ENCODE data around the gene WDR7.

The WDR7 gene

DNA sequence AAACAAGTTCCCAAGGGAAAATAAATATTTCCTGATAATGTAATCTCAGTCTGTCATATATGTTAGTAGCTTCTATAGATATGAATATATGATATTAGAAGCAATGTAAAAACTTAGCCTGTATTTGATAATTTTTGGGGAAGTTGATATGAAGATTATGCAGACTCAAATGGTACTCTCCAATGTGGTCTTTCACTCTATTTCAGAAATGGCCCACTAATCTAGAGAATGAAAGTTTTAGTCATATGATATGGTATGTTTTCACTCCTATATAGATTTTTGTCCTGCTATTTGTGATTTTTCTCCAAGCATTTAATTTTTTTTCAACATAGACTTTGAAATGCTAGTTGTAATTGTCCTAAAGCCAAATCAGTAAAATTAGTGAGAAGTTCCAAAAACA is 259.1 kb downstream of the WDR7 start:
- Histone ChIP-seq H3K4me3 (ENCODE audit: low read length in 2 of 2) (no peak overlapping the region), H3K27me3 (ENCODE audit: control insufficient read depth in 2 of 2, insufficient read depth in 2 of 2, low read length in 2 of 2) (no peaks in the 10 kb centered on the region), H3K9ac (ENCODE audit: low read depth in 1 of 2, low read length in 2 of 2) (no peak overlapping the region), H3K27ac (ENCODE audit: low read depth in 2 of 2, low read length in 2 of 2) (no peak overlapping the region), H3K4me1 (ENCODE audit: control insufficient read depth in 2 of 2, insufficient read depth in 2 of 2, low read length in 2 of 2) (no peaks in the 10 kb centered on the region), H3K36me3 (ENCODE audit: control insufficient read depth in 2 of 2, insufficient read depth in 2 of 2, low read length in 2 of 2) (no peaks in the 10 kb centered on the region), H3K9me3 (ENCODE audit: control insufficient read depth in 2 of 2, low read length in 2 of 2) (no peaks in the 10 kb centered on the region)

GRCh38 chr18:56910967-56911366 is 259.8 kb downstream of the WDR7 start:
- Histone ChIP-seq H3K4me3 (ENCODE audit: low read length in 2 of 2) (no peak overlapping the region), H3K27me3 (ENCODE audit: control insufficient read depth in 2 of 2, insufficient read depth in 2 of 2, low read length in 2 of 2) (no peaks in the 10 kb centered on the region), H3K9ac (ENCODE audit: low read depth in 1 of 2, low read length in 2 of 2) (no peak overlapping the region), H3K4me1 (ENCODE audit: control insufficient read depth in 2 of 2, insufficient read depth in 2 of 2, low read length in 2 of 2) (no peaks in the 10 kb centered on the region), H3K9me3 (ENCODE audit: control insufficient read depth in 2 of 2, low read length in 2 of 2) (no peaks in the 10 kb centered on the region), H3K36me3 (ENCODE audit: control insufficient read depth in 2 of 2, insufficient read depth in 2 of 2, low read length in 2 of 2) (no peaks in the 10 kb centered on the region), H3K27ac (ENCODE audit: low read depth in 2 of 2, low read length in 2 of 2) (no peak overlapping the region)

DNA sequence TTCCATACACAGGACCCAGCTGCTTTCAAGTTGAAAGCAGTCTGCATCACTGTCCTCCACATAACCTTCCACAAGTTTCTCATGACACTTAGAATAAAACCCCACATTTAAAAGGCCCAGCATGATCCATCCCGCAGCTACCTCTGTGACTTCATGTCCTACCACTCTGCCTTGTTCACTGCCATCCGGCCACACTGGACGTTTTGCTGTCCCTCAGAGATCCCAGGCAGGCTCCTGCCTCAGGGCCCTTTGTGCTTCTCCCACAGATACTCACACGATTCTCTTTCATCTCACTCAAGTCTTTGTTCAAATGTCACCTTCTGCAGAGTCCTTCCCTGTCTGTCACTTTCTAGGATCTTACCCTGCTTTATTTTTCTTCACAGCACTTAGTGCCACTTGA is 262.8 kb downstream of the WDR7 start:
- H3K4me3 ChIP-seq (ENCODE audit: low read length in 2 of 2) = no peak overlapping the region
- no peaks in the 10 kb centered on the region for H3K4me1 ChIP-seq (ENCODE audit: control insufficient read depth in 2 of 2, insufficient read depth in 2 of 2, low read length in 2 of 2)
- H3K27ac ChIP-seq (ENCODE audit: low read depth in 2 of 2, low read length in 2 of 2) = no peak overlapping the region
- no peaks in the 10 kb centered on the region for H3K36me3 ChIP-seq (ENCODE audit: control insufficient read depth in 2 of 2, insufficient read depth in 2 of 2, low read length in 2 of 2)
- H3K9ac ChIP-seq (ENCODE audit: low read depth in 1 of 2, low read length in 2 of 2) = no peak overlapping the region
- H3K27me3 ChIP-seq (ENCODE audit: control insufficient read depth in 2 of 2, insufficient read depth in 2 of 2, low read length in 2 of 2) = no peaks in the 10 kb centered on the region
- H3K9me3 ChIP-seq (ENCODE audit: control insufficient read depth in 2 of 2, low read length in 2 of 2) = no peaks in the 10 kb centered on the region

- no peaks in the 10 kb centered on the region for H3K36me3 ChIP-seq (ENCODE audit: control insufficient read depth in 2 of 2, insufficient read depth in 2 of 2, low read length in 2 of 2)
- no peaks in the 10 kb centered on the region for H3K9me3 ChIP-seq (ENCODE audit: control insufficient read depth in 2 of 2, low read length in 2 of 2)
- no peaks in the 10 kb centered on the region for H3K27me3 ChIP-seq (ENCODE audit: control insufficient read depth in 2 of 2, insufficient read depth in 2 of 2, low read length in 2 of 2)
- no peak overlapping the region for H3K9ac ChIP-seq (ENCODE audit: low read depth in 1 of 2, low read length in 2 of 2)
- H3K4me1 ChIP-seq (ENCODE audit: control insufficient read depth in 2 of 2, insufficient read depth in 2 of 2, low read length in 2 of 2) = no peaks in the 10 kb centered on the region
- H3K4me3 ChIP-seq (ENCODE audit: low read length in 2 of 2) = no peak overlapping the region
- no peak overlapping the region for H3K27ac ChIP-seq (ENCODE audit: low read depth in 2 of 2, low read length in 2 of 2)
These were observed 268.0 kb downstream of the WDR7 start for GRCh38 chr18:56919190-56919589.

DNA sequence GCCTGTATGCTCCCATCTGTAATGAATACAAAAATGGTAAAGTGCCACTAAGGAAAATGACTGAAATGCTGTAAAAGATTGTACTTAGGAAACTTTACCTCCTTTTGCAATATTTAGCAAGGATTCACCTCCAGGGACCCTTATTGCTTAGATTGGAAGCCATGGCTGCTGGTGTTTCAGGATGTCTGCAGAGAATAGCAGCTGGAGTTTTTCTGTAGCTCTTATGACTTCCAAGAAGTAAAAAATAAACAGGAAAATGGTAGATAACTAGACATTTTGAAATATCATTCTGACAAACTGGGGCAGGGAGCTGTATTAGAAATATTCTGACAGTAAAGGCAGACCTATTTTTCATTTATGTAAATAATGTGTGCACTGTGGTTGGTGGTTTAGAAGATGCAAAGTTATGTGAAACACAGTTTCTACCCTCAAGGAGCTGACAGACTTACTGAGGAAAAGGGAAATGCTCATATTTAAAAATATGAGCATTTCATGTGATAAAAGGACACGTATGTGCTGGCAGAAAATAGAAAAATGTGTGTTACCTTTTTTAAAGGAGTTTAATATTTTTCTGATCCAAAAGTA is 270.8 kb downstream of the WDR7 start:
- no peaks in the 10 kb centered on the region for H3K4me1 ChIP-seq (ENCODE audit: control insufficient read depth in 2 of 2, insufficient read depth in 2 of 2, low read length in 2 of 2)
- no peak overlapping the region for H3K4me3 ChIP-seq (ENCODE audit: low read length in 2 of 2)
- no peak overlapping the region for H3K27ac ChIP-seq (ENCODE audit: low read depth in 2 of 2, low read length in 2 of 2)

DNA sequence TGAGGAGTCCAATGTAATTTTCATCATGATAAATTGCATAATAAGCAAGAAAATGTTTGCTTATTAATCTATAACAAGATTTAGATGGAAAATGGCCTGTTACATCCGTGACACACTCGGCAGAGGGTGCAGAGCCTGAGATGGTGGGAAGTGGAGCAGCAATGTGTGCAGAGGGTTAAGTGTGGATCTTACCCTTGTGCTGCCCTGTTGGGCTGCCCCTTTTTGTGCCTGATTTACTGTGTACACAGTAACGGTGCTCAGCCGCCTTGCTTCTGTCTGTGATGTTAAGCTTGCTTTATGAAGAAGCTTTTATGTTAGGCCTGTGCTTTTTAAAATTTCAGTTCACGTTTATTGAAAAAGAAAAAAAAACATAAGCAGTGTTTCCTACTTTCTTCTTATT is 275.6 kb downstream of the WDR7 start:
- no peak overlapping the region for H3K9ac ChIP-seq (ENCODE audit: low read depth in 1 of 2, low read length in 2 of 2)
- H3K4me3 ChIP-seq (ENCODE audit: low read length in 2 of 2) = no peak overlapping the region

More for the DNA sequence above, 270.8 kb downstream of the WDR7 start:
- H3K9ac ChIP-seq (ENCODE audit: low read depth in 1 of 2, low read length in 2 of 2) = no peak overlapping the region
- H3K9me3 ChIP-seq (ENCODE audit: control insufficient read depth in 2 of 2, low read length in 2 of 2) = no peaks in the 10 kb centered on the region
- no peaks in the 10 kb centered on the region for H3K27me3 ChIP-seq (ENCODE audit: control insufficient read depth in 2 of 2, insufficient read depth in 2 of 2, low read length in 2 of 2)
- H3K36me3 ChIP-seq (ENCODE audit: control insufficient read depth in 2 of 2, insufficient read depth in 2 of 2, low read length in 2 of 2) = no peaks in the 10 kb centered on the region

GRCh38 chr18:56927786-56928185 is 276.6 kb downstream of the WDR7 start:
- Histone ChIP-seq H3K27ac (ENCODE audit: low read depth in 2 of 2, low read length in 2 of 2) (no peak overlapping the region), H3K4me3 (ENCODE audit: low read length in 2 of 2) (no peak overlapping the region)

More for the DNA sequence above, 275.6 kb downstream of the WDR7 start:
- no peaks in the 10 kb centered on the region for H3K27me3 ChIP-seq (ENCODE audit: control insufficient read depth in 2 of 2, insufficient read depth in 2 of 2, low read length in 2 of 2)
- H3K36me3 ChIP-seq (ENCODE audit: control insufficient read depth in 2 of 2, insufficient read depth in 2 of 2, low read length in 2 of 2) = no peaks in the 10 kb centered on the region
- no peaks in the 10 kb centered on the region for H3K9me3 ChIP-seq (ENCODE audit: control insufficient read depth in 2 of 2, low read length in 2 of 2)
- H3K4me1 ChIP-seq (ENCODE audit: control insufficient read depth in 2 of 2, insufficient read depth in 2 of 2, low read length in 2 of 2) = no peaks in the 10 kb centered on the region
- H3K27ac ChIP-seq (ENCODE audit: low read depth in 2 of 2, low read length in 2 of 2) = no peak overlapping the region

GRCh38 chr18:56929886-56930285 is 278.7 kb downstream of the WDR7 start:
- no peaks in the 10 kb centered on the region for H3K9me3 ChIP-seq (ENCODE audit: control insufficient read depth in 2 of 2, low read length in 2 of 2)
- no peaks in the 10 kb centered on the region for H3K4me1 ChIP-seq (ENCODE audit: control insufficient read depth in 2 of 2, insufficient read depth in 2 of 2, low read length in 2 of 2)
- no peak overlapping the region for H3K9ac ChIP-seq (ENCODE audit: low read depth in 1 of 2, low read length in 2 of 2)
- no peak overlapping the region for H3K4me3 ChIP-seq (ENCODE audit: low read length in 2 of 2)
- no peak overlapping the region for H3K27ac ChIP-seq (ENCODE audit: low read depth in 2 of 2, low read length in 2 of 2)
- no peaks in the 10 kb centered on the region for H3K36me3 ChIP-seq (ENCODE audit: control insufficient read depth in 2 of 2, insufficient read depth in 2 of 2, low read length in 2 of 2)
- H3K27me3 ChIP-seq (ENCODE audit: control insufficient read depth in 2 of 2, insufficient read depth in 2 of 2, low read length in 2 of 2) = no peaks in the 10 kb centered on the region

More at GRCh38 chr18:56927786-56928185, 276.6 kb downstream of the WDR7 start:
- Histone ChIP-seq H3K4me1 (ENCODE audit: control insufficient read depth in 2 of 2, insufficient read depth in 2 of 2, low read length in 2 of 2) (no peaks in the 10 kb centered on the region), H3K9me3 (ENCODE audit: control insufficient read depth in 2 of 2, low read length in 2 of 2) (no peaks in the 10 kb centered on the region), H3K9ac (ENCODE audit: low read depth in 1 of 2, low read length in 2 of 2) (no peak overlapping the region), H3K27me3 (ENCODE audit: control insufficient read depth in 2 of 2, insufficient read depth in 2 of 2, low read length in 2 of 2) (no peaks in the 10 kb centered on the region), H3K36me3 (ENCODE audit: control insufficient read depth in 2 of 2, insufficient read depth in 2 of 2, low read length in 2 of 2) (no peaks in the 10 kb centered on the region)

- Histone ChIP-seq H3K9ac (ENCODE audit: low read depth in 1 of 2, low read length in 2 of 2) (no peak overlapping the region), H3K9me3 (ENCODE audit: control insufficient read depth in 2 of 2, low read length in 2 of 2) (no peaks in the 10 kb centered on the region), H3K4me3 (ENCODE audit: low read length in 2 of 2) (no peak overlapping the region), H3K27ac (ENCODE audit: low read depth in 2 of 2, low read length in 2 of 2) (no peak overlapping the region), H3K27me3 (ENCODE audit: control insufficient read depth in 2 of 2, insufficient read depth in 2 of 2, low read length in 2 of 2) (no peaks in the 10 kb centered on the region), H3K4me1 (ENCODE audit: control insufficient read depth in 2 of 2, insufficient read depth in 2 of 2, low read length in 2 of 2) (no peaks in the 10 kb centered on the region), H3K36me3 (ENCODE audit: control insufficient read depth in 2 of 2, insufficient read depth in 2 of 2, low read length in 2 of 2) (peaks cover 0 to 3% of the 10 kb centered on the region in 2 donors)
These were observed 282.3 kb downstream of the WDR7 start for GRCh38 chr18:56933472-56933871.

- Histone ChIP-seq H3K27ac (ENCODE audit: low read depth in 2 of 2, low read length in 2 of 2) (no peak overlapping the region), H3K9me3 (ENCODE audit: control insufficient read depth in 2 of 2, low read length in 2 of 2) (no peaks in the 10 kb centered on the region), H3K36me3 (ENCODE audit: control insufficient read depth in 2 of 2, insufficient read depth in 2 of 2, low read length in 2 of 2) (peaks cover 0 to 4% of the 10 kb centered on the region in 2 donors), H3K4me1 (ENCODE audit: control insufficient read depth in 2 of 2, insufficient read depth in 2 of 2, low read length in 2 of 2) (no peaks in the 10 kb centered on the region), H3K4me3 (ENCODE audit: low read length in 2 of 2) (no peak overlapping the region), H3K27me3 (ENCODE audit: control insufficient read depth in 2 of 2, insufficient read depth in 2 of 2, low read length in 2 of 2) (no peaks in the 10 kb centered on the region), H3K9ac (ENCODE audit: low read depth in 1 of 2, low read length in 2 of 2) (no peak overlapping the region)
These were observed 283.0 kb downstream of the WDR7 start for GRCh38 chr18:56934131-56934530.

DNA sequence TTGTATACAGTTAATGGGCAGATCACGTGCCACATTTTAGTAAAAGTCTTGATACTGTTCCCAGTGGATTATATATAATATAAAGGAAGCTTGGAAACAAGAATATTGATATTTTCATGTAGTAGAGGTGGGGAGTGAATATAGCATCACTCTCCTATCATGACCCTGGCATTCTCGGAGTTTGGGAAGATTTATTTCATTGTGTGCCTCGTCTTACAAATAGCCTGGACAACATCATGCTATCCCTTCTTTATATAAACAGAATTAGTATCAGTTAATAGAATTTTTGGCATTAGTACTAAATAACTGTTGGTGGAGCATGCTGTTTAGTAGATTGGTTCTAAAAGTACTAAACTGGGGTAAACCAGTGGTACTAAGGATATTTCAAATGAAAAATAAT is 283.7 kb downstream of the WDR7 start:
- Histone ChIP-seq H3K27me3 (ENCODE audit: control insufficient read depth in 2 of 2, insufficient read depth in 2 of 2, low read length in 2 of 2) (no peaks in the 10 kb centered on the region), H3K4me1 (ENCODE audit: control insufficient read depth in 2 of 2, insufficient read depth in 2 of 2, low read length in 2 of 2) (no peaks in the 10 kb centered on the region), H3K9ac (ENCODE audit: low read depth in 1 of 2, low read length in 2 of 2) (no peak overlapping the region), H3K27ac (ENCODE audit: low read depth in 2 of 2, low read length in 2 of 2) (no peak overlapping the region), H3K4me3 (ENCODE audit: low read length in 2 of 2) (no peak overlapping the region), H3K9me3 (ENCODE audit: control insufficient read depth in 2 of 2, low read length in 2 of 2) (no peaks in the 10 kb centered on the region), H3K36me3 (ENCODE audit: control insufficient read depth in 2 of 2, insufficient read depth in 2 of 2, low read length in 2 of 2) (peaks cover 0 to 4% of the 10 kb centered on the region in 2 donors)
